ENCODE measurements around the gene MAN2A1. TPM values are rescaled to one million over a fixed set of nuclear protein-coding genes. Genes with fewer than 3 reads are reported as not detected.

MAN2A1 gene
- 19.1 TPM for total RNA-seq

DNA sequence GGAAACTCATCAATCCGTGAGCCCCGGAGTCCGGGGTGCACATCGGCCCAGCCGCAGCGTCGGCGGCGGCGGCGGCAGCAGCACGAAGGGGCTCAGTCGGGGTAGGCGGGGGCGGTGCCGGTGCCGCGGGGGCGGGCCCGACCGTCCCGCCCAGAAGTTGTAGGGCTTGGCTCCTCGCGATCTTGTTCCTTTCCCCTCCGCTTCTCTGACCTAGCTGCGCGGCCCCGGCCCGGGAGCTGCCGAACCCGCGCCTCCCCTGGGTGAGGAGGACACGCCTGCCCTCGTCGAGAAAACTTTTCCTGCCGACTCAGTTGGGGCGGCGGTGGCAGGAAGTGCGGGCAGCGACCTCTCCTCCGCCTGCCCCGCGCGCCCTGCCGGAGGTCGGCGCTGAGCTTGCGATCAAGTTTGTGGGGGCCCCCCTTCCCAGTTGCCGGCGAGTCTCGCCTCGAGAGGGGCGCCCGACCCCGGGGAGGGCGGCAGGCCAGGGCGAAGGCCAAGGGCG lies at the start of gene MAN2A1:
Gene MAN2A1, plus strand, starts transcription at position 188 of the 502 bp plus-strand sequence. CDS start 491 bp downstream, outside the sequence.
- peak; percentile 63 to 77 (median 72) for DNase-seq (ENCODE audit: low read depth in 2 of 3, low spot score in 2 of 3)

DNA sequence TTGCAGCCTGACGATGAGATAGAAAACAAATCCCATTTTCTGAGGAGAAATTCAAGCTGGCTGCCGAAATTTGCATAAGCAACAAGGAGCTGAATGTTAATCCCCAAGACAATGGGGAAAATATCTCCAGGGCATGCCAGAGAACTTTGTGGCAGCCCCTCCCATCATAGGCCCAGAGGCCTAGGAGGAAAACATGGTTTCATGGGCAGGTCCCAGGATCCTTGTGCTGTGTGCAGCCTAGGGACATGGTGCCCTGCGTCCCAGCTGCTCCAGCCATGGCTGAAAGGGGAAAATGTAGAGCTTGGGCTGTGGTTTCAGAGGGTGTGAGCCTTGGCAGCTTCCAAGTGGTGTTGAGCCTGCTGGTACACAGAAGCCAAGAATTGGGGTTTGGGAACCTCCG lies 48.8 kb upstream of the MAN2A1 start:
- no peak for DNase-seq (ENCODE audit: low read depth in 2 of 3, low spot score in 2 of 3)

DNA sequence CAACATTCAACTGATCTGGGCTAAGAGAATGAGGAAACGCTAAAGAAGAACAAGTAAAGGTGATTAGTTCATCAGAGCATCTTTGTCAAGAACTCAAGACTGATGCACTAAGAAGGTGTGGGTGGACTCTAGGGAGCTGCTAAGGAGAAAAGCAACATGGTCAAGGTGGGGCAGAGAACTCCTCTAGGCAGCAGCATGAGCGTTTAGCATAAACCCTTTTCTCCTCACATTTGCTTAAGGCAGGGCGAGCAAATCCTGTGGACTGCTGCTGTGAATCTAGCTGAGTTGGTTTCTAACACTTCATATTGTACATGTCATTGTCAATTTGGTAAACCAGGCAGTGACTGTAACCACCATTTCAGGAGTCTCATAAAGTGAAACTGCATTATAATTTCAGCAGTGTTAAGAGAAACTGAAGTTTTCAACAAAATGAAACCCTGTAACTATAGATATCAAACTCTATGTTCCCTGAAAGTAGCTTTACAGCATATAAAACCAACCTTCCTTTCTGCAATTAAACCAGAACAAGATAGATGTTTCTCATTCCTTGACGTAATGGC lies 45.9 kb upstream of the MAN2A1 start:
- DNase-seq (ENCODE audit: low read depth in 2 of 3, low spot score in 2 of 3), result no peak

DNA sequence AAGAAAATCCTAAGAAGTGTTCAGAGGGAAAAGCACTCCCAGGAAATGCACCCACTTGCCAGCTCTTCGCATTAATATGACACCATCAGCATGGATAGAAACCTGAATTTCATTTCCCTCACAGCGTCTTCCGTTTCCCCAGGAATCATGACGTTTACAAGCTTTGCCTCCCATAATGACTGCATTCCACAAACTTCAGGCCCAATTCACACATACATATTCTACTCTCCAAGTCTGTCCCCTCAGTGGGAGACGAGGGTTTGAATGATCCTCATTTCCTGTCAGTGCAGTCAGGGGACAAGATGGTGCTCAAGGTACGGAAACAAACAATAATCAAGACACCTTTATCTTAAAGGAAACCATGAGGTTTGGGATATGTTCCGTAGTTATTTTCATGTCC lies 44.9 kb upstream of the MAN2A1 start:
- DNase-seq (ENCODE audit: low read depth in 2 of 3, low spot score in 2 of 3), result no peak

DNA sequence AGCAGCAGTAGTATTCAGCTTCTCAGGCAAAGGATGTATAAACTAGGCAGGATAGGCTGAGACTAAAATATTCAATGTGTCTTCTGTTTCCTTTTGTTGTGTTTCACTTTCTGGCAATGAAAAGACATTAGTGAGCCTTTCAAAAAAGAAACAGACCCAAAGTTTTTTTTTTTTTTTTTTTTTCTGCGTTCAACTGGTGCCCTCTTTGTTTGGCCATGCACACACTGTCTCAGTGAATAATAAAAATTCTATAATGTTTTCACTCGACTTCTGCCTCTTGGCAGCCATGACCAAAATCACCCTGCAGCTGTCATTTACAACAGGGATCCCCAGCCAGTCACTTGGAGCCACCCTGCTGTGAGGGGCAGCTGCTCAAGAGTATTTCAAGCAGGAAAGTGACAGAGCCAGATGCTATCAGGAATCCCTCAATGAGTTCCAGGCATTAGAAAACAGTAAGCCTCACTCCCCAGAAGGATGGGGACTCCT lies 44.0 kb upstream of the MAN2A1 start:
- DNase-seq (ENCODE audit: low read depth in 2 of 3, low spot score in 2 of 3), result no peak

DNA sequence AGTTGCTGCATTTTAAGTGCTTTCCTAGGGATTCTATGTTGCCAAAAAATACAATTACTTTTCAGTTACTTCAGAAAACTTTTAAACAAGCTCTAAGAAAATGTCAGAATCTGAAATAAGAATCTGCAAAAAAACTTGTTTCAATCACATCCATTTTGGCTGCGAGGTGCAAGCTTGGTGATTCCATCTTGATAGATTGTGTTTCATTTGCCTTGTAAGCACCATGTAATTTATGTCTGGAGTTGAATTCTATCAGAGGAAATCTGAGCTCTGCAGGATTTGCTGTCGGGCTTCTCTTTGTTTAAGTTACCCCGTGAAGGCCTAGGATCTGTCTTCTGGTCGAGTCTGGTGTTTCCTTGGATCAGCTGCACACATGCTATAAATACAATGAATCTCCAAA lies 40.4 kb upstream of the MAN2A1 start:
- DNase-seq (ENCODE audit: low read depth in 2 of 3, low spot score in 2 of 3), result no peak

DNA sequence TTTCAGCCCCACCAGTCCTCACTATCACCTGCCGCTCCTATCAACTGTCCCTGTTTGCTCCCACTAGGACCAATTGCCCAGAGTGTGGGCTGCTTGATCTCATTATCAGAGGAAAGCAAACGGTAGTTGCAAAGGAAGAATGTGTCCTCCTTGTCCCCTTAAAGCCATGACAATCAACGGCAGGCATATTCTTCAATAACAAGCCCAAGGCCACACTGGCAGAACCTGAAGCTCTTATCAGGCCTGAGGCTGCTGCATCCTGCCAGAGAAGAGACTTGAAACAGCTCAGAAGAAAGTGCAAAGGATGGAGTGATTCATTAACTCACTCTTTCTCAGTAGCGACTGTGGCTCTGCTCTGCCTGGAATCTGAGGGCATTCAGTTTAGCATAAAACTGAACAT lies 39.2 kb upstream of the MAN2A1 start:
- peak in 2 of 3 donors; percentile 25 to 74 for DNase-seq (ENCODE audit: low read depth in 2 of 3, low spot score in 2 of 3)

DNA sequence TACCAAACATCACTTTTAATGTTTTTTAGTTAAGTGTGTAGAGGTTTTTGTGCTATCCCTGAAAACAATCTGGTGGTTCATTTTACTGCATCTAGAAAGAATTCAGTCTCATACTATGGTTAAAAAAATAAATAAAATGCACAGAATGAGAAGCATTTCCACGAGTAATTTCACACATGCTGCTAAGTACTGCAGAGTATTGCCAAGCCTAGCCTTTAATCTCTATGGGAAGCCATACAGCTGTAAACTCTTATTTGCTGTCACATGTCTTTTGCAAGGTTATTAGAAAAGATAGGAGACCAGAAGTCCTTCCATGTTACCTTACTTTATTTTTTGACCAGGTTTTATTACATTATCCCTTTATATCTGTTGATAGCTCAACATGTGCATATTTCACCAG lies 37.6 kb upstream of the MAN2A1 start:
- DNase-seq (ENCODE audit: low read depth in 2 of 3, low spot score in 2 of 3), result no peak

DNA sequence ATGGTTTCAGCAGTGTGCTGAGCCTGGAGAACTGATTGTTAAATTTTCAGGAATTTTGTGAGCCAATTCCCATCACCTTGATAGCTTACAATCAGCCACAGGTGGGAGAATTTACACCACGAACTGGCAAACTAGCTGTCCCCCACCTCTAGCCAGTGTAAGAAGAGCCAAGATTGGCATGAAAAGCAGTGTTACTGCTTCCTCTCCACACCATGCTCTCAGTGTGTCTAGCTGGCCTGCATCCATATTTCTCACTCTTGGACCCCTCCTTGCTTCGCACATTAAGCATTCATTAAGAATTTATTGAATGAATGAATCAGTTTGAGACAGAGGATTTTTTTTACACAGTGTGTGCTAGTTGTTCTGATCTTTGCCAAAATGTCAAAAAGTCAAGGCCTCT lies 36.7 kb upstream of the MAN2A1 start:
- no peak for DNase-seq (ENCODE audit: low read depth in 2 of 3, low spot score in 2 of 3)

DNA sequence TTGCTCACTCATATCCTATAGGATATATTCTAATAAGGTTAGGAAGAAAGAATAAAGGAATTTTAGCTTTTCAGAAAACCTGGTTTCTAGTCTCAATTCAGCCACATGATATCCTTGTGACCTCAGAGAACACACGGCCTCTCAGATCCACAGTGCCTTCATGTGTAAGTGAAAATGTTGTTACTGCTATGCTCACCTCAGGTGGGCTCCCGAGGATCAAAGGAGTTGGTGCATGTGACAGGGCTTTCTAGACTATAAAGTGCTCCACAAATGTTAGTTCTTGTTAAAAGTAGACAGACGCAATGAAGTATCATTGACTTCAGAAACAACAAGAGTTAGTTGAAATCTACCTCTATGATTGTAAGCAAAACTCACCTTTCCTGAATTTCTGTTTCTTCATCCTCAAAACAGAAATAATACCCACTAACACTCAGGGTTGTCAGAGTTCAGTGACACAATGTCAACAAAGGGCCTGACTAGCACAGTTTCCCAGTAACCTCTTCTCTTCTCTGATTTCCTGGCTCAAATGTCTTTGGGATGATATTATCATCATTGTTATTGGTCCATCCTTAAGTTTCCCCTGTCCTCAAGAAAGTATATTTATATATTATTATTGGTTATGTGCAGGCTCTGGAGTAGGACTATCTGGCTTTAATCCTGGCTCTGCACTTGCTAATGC lies 36.0 kb upstream of the MAN2A1 start:
- no peak for DNase-seq (ENCODE audit: low read depth in 2 of 3, low spot score in 2 of 3)

DNA sequence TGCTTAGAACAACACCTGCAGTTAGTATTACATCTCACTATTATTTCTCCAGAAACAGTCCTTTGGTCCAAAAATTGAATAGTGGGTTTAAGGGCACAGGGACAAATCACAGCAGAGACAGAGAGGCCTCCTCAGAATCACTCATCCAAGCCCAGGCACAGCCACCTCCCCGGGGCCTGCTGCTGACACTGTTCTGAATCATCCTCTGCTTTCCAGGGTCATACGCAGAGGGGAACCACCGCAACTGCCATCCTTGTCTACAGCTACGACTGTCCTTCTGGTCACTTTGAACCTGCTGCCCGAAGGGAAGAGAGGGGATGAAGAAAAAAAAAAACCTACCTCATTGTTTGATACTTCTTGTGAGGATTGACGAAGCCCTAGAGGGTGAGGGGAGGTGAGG lies 35.3 kb upstream of the MAN2A1 start:
- no peak for DNase-seq (ENCODE audit: low read depth in 2 of 3, low spot score in 2 of 3)

DNA sequence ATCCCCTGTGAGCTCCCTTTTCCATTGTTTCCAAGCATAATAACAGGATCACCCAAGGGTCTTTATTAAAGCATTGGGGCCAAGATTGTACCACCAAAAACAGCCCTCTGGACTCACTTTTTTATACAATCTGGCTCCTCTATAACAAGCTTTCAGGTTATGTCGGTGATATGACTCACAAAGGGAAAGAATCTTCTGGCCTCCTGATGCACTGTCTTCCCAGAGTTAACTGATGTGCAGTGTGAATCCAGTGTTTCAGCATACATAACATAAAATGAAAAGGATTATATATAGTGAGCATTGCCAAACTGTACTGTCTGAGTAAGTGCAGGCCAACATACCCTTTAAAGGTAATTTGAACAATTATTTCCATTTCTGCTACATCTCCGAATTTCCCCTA lies 33.9 kb upstream of the MAN2A1 start:
- no peak for DNase-seq (ENCODE audit: low read depth in 2 of 3, low spot score in 2 of 3)

DNA sequence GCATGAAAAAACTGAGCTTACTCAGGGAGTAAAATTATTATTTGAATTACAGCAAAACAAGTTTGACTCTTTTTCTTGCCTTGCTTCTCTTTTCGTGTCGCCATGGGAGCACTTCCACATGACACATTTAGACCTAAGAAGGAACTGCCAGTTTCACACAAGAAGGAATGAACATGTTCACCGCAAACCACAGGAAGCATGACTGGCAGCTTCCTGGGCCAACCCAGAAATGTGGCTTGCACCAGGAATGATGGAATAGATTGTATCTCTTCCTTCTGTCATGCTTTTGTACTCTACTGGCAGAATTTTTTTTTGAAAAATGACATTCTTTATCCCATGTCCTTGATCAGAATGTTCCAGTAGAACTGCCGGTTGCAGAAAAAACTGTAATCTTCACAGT lies 32.9 kb upstream of the MAN2A1 start:
- DNase-seq (ENCODE audit: low read depth in 2 of 3, low spot score in 2 of 3), result peak in 2 of 3 donors; percentile 95 to 98

DNA sequence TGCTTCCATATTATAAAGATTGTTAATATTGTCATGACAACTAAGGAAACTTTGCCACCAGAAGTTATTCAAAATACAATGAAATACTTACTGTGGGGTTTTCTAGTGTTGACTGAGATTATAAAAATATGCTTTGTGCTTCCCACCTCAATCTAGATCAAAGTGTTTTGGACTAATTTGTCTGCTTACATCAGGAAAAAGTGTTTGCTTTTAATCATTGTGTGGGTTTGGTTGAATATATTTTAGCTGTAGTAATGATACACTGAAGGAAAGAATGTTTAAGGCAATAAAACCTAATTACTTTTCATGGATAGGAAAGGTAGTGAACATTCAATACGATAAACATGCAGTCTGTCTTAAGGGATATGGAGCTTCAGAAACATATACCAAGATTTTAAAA lies 29.8 kb upstream of the MAN2A1 start:
- DNase-seq (ENCODE audit: low read depth in 2 of 3, low spot score in 2 of 3), result no peak

DNA sequence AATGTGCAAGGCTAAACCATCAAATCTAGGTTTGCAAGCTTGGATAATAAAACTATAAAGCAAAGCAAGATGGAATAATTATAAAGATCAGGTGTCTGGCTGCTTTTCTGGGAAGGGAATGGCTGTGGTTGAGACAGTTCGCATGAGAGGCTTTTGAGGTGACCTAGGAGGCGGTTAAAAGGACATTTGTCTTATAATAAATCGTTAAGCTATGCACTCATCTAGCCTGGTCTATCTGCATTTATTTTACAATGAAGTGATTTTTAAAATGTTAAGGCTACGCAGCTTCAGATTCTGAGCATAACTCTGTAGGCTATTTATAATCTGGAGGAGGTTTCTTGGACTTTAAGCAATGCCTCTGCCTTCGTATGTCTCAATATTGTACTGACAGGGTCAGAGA lies 29.4 kb upstream of the MAN2A1 start:
- DNase-seq (ENCODE audit: low read depth in 2 of 3, low spot score in 2 of 3), result no peak

DNA sequence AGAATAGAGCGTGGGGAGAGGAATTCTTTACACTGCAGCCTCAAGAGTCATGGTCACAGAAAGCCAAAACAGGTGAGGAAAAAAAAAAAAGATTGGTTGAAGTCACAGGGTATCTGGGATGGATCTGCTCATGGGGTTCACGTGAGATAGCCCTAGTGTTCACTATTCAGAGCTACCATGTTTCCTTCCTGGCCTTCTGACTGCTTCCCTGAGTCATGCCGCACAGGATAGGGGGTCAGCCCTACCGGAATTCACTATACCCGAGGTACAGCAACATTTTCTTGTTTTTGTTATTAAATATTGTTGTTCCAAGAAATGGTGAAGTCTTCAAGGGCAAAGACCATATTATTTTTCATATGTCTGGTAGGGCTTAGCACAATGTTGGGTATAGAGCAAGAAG lies 21.5 kb upstream of the MAN2A1 start:
- no peak for DNase-seq (ENCODE audit: low read depth in 2 of 3, low spot score in 2 of 3)

DNA sequence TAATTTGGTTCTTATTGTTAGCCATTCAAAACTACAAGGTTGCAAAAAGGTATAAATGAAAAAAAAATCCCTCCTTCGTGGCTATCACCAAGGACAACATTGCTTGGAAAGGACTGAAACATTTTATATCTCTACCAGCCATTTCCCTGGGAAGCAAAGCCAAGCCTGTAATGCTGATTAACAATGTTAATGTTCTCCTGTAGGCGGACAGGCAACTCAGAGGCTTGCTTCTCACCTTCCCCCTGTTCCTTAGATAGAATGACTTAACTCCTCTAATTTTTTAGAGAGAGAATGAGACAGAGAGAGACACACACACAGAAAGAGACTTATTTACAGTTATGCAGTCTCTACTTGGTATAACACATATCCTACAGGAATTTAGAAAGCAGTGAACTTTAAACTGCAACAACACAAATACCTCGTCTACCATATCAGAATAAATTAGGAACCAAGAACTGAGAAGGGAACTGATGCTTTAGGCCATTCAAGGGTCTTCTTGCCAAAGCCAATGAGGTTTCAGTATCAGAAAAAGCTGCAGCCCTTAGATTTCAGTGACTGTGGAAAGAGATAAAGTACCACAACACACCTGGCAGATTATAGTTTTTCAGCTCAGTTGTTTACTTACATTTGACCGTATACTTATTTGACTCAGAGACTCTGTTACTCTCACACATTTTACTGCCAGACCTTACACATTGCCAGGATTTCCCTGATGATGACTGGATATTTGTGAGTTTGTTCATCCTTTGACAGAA lies 20.9 kb upstream of the MAN2A1 start:
- no peak for DNase-seq (ENCODE audit: low read depth in 2 of 3, low spot score in 2 of 3)

DNA sequence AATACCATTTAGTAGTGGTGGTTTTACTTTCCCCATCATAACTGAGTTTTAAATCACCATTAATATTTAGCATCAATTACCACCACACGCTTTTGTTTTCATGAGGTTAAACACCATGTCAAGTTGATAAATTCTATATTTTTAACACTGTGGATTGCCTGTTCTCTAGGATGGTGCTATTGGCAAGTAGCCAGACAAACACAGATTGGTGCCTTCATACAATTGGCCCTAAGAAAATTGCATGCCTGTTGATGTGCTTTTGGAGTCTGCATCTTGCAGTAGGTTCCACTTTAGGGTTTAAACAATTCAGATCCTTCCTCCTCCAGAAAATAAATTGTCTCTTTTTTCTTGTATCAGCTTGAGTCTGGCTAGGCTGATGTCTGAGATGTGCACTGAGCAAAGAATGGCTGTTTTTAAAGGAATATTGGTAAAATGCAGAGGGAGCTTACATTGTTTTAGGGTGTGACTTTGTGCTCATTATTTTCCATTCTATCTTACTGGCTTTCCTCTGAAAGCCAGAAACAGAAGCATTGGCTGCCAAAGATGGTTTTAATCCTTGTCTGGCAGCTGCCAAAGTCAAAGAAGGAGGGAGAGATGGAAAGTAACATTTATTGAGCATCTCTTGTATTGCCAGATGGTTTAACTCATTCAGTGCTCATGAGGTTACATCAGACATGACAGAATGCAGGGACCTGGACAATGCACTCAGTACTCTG lies 19.6 kb upstream of the MAN2A1 start:
- DNase-seq (ENCODE audit: low read depth in 2 of 3, low spot score in 2 of 3), result no peak

DNA sequence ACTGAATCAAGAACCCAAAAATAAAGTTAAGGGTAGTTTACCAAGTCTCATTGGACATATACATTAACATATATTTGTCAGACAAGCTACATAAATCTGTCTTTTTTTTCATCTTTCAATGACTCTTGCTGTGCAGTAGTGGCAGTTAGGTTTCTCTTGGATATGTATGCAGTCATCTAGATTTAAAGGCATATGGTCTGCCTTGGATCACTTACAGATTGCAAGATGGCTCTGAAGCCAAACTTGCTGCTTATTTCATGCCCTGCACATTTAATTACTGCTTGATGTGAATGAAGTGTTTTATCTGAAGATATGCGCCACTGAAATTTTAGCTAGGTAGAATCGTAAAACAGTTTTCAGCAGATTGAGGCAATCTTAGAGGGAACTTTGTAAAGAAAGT lies 18.6 kb upstream of the MAN2A1 start:
- DNase-seq (ENCODE audit: low read depth in 2 of 3, low spot score in 2 of 3), result no peak

DNA sequence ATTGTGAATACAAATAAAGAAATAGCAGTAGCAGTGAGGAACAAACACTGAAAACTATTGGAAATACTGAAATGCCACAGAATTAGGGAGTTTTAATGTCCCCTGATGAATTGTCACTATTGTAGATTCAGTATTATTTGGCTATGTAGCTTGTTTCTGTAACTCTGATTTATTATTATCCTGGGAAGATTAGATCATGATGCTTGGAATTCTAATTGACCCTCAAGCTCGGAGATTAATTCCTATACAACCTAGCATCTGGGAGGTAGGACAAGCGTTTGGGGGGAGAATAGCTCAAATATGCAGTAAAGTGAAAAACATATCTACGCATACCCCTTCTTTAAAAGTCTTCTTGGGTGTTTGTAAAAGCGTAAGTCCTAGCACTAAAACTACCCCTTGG lies 15.1 kb upstream of the MAN2A1 start:
- no peak for DNase-seq (ENCODE audit: low read depth in 2 of 3, low spot score in 2 of 3)

DNA sequence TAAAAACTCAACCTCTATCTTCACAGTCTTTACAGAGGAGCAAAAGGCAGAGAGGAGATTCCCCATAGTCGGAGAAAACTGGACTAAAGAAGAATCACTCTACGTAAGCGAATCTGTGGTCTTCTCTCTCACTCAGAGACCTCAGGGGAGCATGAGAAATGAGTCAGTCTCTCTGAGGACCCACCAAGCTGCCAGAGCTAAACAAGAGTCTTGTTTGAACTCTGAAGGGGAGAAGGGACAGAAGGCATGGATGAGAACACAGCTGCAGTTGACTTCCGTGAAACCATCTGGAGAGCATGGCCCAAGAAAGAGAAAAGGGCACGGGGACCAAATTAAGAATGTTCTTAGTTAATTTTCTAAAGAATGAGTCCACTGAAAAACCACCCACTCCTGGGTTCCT lies 12.8 kb upstream of the MAN2A1 start:
- DNase-seq (ENCODE audit: low read depth in 2 of 3, low spot score in 2 of 3), result no peak

Measured in hematopoietic multipotent progenitor cell (in vitro differentiated cells).